Measurements from ENCODE around the gene MAFG.

MAFG gene

DNA sequence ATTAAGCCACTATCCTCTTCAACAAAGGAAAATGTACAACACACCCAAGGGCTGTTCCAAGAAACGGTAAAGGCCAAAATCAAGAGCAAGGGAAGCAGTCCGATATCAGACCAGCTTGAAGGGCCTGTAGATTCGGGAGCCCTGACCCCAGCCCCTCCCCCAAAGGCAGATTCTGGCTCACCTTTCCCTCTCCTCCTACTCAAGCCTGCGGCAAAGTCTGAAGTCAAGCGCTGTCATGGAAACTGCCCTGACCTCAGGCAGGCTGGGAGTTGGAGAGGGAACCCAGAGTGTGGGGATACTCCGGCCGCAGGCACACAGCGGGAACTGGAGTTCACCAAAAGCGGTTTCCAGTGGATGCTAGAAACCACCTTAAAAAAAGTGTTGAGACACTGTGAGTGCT lies 37.9 kb downstream of the MAFG start:
- no peak for DNase-seq

DNA sequence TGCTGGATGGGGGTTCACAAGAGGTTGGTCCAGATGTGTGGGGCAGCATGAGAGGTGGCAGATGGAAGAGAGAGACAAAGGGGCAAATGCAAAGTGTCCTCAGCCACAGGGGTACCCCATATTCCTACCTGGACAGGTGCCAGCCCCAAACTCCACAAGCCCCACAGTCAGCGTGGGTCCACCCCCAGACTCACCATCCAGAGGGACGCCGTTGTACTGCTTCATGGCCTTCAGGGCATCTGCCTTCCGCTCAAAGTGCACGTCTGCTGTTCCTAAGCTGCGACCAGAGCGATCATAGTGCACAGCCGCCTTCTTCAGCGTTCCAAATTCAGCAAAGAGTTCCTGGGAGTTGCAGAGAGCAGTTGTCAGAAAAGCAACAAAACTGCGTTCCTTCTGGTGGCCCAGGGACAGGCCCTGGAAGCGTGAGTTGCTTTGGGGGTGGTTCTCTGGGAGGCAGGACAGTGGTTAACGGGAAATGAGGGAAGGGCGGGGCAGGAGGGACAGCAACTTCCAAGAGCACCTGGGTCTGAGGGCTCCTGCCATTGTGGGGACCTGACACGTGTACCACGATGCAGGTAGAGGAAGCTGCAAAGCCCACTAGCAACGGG lies 38.4 kb downstream of the MAFG start:
- no peak for DNase-seq

DNA sequence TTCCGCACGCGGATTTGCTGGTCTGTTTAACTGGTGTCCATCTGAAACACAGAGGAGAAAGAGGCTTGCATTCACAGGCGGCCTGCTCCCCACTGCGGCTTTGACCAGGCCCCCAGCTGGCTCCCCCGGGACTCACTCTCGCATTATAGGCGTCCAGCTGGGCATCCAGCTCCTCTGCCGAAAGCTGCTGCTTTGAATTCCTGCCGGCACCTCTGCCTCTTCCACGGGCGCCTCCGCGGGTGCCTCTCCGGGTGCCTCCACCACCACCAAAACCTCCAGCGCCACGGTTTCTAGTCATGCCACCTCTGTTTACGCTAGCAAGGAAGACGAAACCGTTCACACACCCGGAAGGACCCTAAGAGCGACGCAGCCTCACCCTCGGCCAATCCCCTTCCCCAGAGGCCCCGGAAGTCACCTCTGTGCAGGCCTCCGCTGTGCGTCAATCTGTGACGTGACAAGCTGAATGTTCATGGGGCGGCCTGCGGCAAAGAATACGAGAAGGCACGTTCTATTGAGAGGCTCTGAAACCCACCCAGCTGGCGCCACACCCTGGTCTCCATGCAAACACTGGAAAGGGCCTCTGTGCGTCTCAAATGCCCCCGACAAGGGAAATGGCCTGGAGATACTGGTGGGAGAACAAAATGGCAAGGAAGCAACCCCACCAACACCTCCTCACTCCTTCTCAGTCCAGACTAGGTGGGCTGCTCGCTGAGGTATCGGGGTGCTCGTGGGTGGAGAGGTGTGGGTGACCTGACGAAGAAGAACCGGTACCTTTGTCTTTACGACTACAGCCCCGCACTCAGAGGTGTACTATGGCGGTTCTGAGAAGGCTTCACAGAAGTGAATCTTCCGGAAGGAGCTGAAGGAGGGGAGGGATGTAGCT lies 39.2 kb downstream of the MAFG start:
- no peak for DNase-seq

DNA sequence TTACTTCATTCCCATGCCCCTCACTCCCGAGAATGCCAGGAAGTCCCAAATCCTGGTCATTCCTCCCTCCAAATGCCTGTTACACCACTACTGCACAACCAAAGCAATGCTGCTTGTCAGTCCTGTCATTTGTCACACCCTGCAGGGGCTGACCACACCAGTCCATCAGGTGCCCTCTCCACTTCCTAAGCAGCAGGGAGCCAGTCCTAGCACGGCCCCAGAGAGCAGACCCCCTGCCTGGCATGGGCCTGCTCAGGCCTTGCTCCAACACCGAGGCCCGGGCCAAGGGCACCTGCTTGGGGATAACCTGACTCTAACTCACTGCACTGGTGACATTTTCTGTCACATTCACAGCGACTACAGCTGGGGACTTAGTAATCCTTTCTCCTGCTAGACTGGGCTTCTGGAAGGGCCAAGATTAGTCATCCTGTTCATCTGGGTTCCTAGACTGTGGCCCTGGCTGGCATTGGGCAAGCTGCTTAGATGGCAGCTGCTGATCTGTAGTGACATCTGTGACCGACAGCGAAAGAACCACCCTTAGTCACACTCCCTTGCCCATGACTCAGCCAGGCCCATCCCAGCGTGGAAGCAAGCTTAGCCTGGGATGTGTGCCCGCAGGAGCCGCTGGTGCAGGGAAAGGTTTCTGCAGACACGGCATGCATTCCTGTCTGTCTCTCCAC lies 41.5 kb downstream of the MAFG start:
- no peak for DNase-seq

DNA sequence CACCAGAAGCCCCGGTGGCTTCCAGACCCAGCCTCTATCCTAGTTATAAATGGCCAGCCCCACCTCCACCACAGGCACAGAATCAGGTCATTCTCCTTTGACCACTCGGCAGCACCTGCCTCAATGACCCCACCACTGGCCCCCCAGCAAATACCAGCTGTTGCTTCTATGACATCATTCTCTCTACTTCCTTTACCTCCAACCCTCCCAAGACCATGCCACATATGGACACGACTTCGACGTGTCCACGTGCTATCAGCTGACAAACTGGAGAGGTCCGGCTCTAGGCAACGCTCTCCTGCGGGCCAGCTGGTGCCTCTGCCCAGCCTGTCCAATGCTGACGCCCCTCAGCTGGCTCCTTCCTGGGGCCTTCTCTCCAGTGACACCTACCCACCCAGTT lies 42.1 kb downstream of the MAFG start:
- DNase-seq = no peak

DNA sequence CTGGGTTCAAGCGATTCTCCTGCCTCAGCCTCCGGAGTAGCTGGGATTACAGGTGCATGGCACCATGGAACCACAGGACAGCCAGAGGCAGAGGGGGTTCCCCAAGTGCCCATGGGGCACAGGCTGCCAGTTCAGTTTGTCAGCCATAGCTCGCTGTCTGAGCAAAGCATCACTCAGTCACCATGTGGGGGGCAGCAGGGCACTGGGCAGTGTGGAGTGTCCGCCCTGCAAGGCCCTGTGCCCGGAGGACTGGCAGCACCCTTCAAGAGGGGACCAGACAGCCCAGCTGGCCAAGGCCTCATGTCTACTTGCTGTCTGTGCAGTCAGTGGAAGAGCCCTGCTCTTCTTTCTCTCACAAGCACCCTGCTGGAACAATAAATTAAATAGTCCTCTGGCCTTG lies 42.6 kb downstream of the MAFG start:
- no peak for DNase-seq

DNA sequence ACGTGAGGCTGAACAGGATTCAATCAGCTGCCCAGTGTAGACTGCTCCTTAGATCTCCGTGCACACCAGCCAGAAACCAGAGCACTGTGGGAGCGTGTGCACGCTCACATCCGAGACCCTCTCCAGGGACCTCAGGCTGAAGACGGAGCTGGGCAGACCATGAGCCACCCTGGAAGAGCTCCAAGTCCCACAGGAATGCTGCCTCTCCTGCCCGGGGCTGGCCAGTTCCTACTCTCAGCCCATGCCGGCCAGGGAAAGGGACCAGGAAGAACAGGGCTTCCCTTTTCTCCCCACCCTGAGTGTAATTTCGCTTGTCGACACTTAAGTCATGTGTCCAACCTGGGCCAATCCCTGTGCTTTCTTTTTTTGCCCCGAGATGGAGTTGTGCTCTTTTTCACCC lies 43.0 kb downstream of the MAFG start:
- no peak for DNase-seq

DNA sequence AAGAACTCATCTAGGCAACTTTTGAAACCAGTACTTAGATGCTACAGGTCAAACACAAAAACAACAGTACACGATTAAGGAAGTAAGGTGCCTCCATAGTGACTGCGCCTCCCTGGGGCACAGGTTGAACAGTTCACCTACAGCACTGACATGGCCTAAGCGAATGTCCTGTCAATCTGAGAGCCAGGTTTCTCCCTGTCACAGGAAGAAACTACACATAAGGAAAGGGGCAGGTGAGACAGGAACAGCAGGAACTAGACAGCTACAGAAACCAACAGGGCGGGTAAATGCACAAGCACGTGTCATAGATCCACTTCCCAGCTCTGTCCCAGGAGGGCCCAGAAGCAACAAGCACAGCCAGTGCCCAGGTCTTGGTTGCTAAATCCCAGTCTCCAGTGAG lies 48.4 kb downstream of the MAFG start:
- no peak for DNase-seq

DNA sequence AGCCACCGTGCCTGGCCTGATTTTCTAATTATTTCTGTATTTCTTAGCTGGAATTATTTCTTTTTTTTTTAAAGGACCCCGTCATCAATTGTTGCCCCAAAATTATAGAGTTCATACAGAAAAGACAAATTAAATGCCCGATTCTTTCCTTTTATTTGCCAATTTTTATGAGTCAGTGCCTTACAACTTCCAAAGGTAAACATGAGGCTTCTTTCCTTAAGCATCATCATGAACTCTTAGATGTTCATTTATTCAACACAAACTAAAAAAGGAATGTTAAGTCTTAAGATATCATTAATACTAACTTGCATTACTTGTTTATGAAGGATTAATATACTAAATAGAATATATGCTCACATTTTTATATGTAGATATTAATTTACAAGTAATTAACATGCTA lies 49.2 kb downstream of the MAFG start:
- DNase-seq = no peak

DNA sequence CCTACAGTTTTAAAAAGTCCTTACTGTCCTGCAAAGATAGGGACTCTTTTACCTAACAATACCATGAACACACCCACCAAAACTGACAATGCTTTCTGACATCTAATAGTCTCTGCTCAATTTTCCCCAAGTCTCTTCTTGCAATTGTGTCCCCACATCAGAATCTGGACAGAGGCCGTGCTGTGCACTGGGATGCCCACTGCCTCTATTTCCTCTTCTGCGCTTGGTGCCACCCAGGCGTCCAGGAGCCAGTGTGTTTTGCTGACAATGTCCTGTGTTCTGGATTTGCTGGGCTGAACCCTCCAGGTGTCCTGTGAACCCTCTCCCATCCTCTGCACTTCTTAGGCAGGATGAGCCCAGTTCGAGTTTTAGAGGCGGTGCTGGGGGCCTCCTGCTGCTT lies 50.0 kb downstream of the MAFG start:
- DNase-seq = no peak

DNA sequence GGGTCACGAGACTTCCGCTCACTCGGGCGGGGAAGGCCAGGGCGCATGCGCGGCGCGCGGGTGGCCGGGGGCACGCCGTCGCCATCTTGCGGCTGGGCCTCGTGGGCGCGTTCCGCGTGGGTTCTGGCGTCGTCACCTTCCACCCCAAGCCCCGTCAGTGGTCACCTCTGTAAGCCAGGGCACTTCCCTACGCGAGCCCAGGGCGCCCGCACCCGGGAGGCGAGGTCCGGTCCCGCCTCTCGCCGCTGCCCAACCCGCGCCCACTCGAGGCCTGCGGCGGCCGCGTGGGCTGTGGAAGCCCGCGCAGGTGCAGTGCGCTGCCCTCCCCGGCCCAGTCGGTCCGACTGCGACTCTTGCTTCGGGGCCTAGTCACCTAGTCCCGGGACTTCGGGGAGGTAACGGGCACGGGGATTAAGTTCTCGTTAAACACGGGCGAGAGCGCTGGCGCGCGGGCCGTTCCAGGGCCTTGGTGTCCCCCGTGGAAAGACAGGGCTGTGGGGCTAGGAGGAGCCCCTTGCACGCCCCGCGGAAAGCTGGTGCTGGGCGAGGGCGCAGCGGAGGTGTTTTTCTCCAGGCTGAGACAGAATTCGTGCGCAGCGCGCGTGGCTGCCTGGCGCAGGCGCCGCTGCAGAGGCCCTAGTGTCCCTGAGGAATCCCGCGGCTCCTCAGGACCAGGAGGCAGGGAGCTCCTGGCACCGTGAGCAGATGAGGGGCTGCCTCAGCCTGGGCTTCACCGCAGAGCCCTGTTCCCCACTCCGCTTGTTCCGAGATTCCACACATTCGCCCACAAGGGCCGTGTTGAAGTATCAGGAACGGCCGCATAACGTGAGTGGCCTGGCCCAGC lies 55.9 kb downstream of the MAFG start:
- DNase-seq = peak; percentile 93

DNA sequence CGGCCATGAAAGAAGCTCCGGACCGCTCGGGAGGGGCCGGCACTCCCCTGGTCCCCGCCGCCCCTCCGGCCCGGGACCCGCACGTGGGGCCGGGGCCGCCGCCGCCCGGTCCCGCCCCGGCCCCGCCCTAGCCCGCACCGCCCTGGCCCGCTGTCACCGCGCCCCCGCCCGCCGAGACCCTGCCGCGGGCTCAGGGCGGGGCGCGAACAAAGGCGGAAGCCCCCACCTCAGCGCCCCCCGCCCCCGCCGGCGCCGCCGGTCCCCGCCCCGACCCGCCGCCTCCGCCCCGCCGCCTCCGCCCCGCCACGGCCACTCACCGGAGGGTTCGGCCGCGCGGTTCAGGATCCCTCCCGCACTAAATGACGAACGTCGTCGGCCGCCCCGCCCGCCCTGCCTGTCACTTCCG lies 56.6 kb downstream of the MAFG start, which contains the start of gene ARHGDIA:
ARHGDIA (minus strand) TSS at position 357 of the 406 bp plus-strand sequence. CDS start 1,407 bp downstream, outside the sequence.
- DNase-seq = no peak

DNA sequence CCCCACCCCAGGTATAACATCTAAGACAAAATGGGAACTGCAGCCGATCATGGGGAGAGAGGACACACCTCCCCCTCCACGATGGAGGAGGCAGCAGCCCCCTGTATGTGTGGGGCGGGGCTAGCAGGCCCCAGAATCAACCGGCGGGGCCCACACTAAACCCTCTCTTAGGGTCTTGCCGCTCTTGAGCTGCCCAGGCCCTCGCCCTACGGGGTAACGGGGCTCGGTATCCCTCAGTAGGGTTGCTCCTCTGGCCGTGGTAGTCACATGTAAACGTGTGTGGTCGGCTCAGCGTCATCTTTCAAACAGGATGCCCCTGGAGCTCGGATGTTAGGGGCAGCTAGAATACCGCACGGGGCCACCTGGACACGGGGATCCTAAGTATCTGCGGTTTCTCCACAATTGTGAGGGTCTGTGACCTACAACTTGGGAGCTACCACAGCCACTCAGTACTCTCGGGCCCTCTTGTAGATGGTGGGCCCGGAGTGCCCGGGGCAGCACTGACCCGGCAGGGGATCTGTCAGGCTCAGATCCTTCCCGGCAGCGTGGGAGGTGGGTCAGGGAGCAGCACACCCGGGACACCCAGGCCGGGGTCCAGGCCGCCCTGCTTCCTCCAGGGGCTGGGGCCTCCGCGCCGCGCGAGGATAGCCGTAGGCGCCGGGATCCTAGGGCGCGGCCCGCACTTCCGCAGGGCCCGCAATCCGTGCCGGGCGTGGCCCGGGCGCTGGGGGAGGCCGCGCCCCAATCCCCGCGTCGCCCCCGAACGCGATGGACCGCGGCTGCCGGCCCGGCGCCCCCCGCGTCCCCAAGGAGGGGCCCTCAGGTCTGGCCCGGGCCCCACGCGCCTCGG lies 57.2 kb downstream of the MAFG start:
- peak; percentile 75 for DNase-seq

DNA sequence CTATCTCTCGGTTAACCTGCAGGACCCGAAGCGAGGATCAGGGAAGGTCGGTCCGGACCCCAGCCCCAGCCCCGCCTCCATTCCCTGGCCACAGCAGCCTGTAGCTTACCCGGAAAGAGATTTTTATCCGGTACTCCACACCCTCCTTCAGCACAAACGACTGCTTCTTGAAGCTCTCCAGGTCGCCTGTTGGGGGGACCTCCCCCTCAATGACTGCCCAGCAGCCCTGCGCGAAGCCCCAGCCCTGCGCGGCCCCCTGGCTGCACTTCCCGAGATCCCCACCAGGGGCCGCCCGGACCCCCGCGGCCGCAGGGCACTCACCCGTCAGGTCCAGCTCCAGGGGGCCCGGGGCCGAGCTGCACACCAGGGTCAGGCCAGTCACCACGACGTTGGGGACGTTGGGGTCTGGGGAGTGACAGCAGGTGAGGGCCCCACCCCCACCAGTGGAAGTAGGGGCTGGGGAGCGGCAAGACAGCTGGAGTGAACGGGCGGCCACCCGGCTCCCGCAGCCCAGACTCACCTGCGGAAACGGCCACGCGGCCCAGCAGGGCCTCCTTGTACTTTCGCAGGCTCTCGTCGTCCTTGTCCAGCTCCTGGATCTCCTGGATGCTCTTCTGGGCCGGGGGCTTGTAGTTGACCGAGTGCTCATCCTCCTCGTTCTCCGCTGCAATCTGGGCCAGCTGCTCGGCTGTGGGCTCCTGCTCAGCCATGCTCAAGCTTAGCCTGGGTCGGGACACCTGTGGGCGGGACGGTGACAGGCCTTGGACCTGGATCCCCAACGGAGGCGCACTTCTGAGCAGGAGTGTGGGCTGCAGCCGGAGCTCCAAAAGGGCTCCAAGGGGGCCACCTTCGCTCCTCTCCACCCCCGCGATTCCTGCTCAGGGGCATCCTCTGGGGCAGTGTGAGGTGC lies 58.1 kb downstream of the MAFG start:
- DNase-seq = peak; percentile 75

DNA sequence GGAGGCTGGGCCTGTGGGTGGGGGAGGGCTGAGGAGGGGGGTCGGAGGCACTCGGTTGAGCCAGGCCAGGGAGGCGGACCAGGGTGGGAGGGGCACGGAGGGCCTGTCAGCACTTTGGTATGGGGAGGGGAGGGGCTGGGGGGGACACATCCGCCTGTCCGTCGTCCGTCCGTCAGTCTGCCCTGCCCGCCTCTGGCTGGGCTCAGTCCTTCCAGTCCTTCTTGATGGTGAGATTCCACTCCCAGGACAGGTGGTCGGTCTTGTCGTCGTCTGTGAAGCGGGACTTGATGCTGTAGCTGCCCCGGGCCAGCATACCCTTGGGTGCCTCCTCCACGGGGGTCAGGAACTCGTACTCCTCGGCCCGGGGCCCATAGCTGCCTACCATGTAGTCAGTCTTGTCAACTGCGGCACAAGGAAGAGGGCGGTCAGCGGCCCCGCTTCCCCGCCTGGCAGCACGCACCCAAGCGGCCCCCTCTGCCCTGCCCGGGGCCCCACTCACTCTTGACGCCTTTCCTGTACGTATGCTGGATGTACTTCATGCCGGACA lies 58.8 kb downstream of the MAFG start:
- DNase-seq = peak; percentile 55

Data from NCI-H82 (cell line).